Body of pancreas (tissue), 4 donors: ENCODE results near the gene PLAAT1.

Source experiments
- CTCF ChIP-seq, 7 experiments: fragments of 450-650 bp in 4 of 7; fragments of 200-600 bp in 3 of 7; sonication (generic) in 3 of 7; IDR thresholded peaks; one replicate each; pipeline ENCODE4 v1.5.1; 2016 to 2019; ENCODE audit warnings: antibody characterized with exemption in 7 of 7
- POLR2A ChIP-seq, 3 donors: fragments of 450-650 bp; IDR thresholded peaks; one replicate each; pipeline ENCODE4 v1.6.1; 2016; ENCODE audit warnings: antibody characterized with exemption in 3 of 3, mild to moderate bottlenecking in 2 of 3

- TF ChIP-seq POLR2A (IDR thresholded peaks at IDR 0.05) (no peak), CTCF (IDR thresholded peaks at IDR 0.05) (no peak)
Observed at GRCh38 chr3:193211984-193212383, 29.0 kb upstream of the PLAAT1 start.
